GM12864 (cell line): Measurements from ENCODE around the gene TCP1.
"Not testable (repeated sequence)": the region's sequence is repeated elsewhere in the genome, so short reads cannot be mapped to it uniquely, and the experiment has no call there.

Experiments used
- DNase-seq: peaks from one replicate; pipeline ENCODE4 v3.0.0-alpha.2; 2011; ENCODE audit warnings: low read depth
- H3K4me3 ChIP-seq: 2 replicates; pipeline ENCODE4 v1.5.1; 2011; ENCODE audit warnings: mild to moderate bottlenecking, low read depth, low read length, control low read depth
- TF ChIP-seq, protein P1 (sequence below): IDR thresholded peaks from 2 replicates; pipeline ENCODE4 v1.5.1; 2011; ENCODE audit warnings: low read depth, mild to moderate bottlenecking, moderate library complexity, low read length, control low read depth, inconsistent platforms; ENCODE audit errors: missing control alignments

TCP1 gene

DNA sequence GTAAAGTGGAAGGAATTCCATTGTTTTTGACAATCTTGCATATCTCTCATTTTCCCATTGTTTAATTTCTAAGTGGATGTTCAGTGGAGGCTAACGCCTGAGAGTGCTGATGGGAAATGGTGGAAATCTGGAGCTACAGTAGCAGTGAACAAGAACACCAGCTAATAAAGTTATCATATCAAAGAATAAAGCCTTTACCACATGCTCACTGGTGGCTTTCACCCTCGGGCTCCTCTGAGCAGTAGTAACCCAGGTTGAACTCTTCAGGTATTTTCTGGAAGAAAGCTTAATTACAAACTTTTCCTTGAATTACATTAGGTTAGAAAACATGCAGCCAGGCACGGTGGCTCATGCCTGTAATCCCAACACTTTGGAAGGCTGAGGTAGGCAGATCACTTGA lies 38.0 kb downstream of the TCP1 start:
- TF ChIP-seq, protein P1, sequence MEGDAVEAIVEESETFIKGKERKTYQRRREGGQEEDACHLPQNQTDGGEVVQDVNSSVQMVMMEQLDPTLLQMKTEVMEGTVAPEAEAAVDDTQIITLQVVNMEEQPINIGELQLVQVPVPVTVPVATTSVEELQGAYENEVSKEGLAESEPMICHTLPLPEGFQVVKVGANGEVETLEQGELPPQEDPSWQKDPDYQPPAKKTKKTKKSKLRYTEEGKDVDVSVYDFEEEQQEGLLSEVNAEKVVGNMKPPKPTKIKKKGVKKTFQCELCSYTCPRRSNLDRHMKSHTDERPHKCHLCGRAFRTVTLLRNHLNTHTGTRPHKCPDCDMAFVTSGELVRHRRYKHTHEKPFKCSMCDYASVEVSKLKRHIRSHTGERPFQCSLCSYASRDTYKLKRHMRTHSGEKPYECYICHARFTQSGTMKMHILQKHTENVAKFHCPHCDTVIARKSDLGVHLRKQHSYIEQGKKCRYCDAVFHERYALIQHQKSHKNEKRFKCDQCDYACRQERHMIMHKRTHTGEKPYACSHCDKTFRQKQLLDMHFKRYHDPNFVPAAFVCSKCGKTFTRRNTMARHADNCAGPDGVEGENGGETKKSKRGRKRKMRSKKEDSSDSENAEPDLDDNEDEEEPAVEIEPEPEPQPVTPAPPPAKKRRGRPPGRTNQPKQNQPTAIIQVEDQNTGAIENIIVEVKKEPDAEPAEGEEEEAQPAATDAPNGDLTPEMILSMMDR: no peak
- DNase-seq: no peak
- no peak overlapping the region for H3K4me3 ChIP-seq

DNA sequence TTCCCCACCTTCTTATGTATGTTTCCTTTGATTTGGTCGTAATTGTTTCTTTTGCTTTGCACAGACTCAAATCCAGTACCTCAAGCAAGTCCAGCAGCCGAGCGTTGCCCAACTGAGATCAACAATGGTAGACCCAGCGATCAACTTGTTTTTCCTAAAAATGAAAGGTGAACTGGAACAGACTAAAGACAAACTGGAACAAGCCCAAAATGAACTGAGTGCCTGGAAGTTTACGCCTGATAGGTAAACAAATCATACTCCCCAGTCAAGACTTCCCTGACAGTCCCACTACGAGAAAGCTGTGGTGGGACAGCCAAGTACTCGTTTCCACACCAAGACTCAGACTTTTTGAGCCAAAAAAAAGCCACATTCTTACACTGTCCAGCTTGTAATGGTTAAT lies 41.3 kb downstream of the TCP1 start:
- not testable (repeated sequence) for DNase-seq, H3K4me3 ChIP-seq

DNA sequence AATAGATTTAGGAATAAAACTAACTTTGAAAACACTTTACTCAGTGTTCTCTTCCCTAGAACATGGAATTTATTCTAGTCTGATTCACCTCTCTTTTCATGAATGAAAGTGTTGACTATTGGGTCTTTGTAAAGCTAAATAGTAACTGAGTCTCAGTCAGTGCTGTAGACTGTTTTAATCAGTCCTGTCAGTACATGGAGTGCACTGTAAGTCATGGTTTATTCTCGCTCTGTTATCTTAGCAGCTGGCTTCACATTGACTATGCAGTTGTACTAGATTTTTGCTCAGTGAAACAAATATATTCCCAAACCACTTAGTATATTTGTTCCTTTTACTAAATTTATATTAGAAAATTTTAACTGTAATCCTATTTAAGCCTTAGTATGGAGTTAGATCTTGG lies 42.6 kb downstream of the TCP1 start:
- DNase-seq: no peak
- TF ChIP-seq, protein P1: no peak
- no peak overlapping the region for H3K4me3 ChIP-seq

DNA sequence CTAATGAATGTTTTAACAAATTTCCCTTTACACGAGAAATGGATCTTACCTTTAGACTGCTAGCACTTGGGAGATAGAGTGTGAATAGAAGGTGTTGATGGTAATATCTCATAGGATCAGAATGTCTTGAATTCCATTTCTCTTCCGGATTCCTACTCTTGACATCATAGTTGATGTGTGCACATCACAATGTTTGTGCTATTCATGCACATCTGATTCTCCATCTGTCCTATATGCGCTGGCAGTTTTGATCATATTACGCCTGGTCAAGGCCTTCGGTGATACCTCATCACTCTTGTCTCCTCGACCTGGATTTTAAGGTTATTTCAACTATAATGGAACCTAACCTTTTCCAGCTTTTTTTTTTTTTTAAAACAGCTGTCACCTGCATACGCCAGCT lies 44.3 kb downstream of the TCP1 start:
- TF ChIP-seq, protein P1: no peak
- H3K4me3 ChIP-seq: no peak overlapping the region
- no peak for DNase-seq

DNA sequence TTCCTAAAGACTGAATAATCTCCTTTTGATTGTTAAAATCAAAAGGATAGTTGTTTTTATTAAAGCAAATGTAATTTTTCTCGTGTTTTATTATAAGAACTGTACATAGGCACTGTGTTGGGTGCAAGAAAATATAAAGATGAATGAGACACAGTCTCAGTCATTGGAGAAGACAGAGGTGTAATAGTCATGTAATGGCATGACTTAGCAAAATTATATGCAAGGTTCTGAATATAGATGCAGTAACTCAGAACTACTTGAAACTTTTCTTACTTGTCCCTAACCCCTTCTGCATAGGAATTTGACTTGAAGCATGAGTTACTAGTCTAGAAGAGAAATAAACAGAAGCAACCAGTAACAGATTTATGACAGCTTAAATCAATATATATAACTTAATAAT lies 47.2 kb downstream of the TCP1 start:
- H3K4me3 ChIP-seq: no peak overlapping the region
- DNase-seq: no peak
- TF ChIP-seq, protein P1: no peak

DNA sequence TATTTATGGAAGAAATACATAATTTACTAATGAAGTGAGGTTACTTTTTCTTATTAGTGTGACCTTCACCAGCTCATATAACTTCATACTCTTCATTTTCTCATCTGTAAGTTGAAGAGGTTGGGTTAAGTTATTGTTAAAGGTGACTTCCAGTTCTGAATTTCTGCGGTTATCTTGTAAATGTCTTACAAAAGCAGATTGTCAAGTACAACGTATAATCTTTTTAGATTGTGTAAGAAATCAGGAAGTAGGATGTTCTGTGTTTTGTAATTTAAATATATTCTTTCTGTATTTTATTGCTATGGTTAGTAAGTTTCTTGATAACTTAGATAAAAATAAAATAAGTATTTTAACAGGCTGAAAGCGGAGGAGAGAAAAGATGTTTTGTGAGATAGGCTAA lies 50.1 kb downstream of the TCP1 start:
- no peak for DNase-seq
- H3K4me3 ChIP-seq: no peak overlapping the region
- TF ChIP-seq, protein P1: no peak

DNA sequence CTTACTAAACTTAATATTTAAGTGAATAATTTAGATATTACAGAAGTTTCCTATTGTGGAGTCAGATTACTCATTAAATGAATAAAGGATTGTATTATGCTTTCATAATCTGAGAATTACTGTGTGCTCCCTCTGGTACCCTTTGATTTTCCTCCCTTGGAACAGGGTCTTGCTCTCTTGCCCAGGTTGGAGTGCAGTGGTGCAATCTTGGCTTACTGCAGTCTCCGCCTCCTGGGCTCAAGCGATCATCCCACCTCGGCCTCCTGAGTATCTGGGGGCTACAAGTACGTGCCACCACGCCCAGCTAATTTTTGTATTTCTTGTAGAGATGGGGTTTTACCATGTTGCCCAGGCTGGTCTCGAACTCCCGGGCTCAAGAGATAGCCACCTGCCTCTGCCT lies 52.5 kb downstream of the TCP1 start:
- no peak for DNase-seq
- no peak overlapping the region for H3K4me3 ChIP-seq
- TF ChIP-seq, protein P1: no peak

DNA sequence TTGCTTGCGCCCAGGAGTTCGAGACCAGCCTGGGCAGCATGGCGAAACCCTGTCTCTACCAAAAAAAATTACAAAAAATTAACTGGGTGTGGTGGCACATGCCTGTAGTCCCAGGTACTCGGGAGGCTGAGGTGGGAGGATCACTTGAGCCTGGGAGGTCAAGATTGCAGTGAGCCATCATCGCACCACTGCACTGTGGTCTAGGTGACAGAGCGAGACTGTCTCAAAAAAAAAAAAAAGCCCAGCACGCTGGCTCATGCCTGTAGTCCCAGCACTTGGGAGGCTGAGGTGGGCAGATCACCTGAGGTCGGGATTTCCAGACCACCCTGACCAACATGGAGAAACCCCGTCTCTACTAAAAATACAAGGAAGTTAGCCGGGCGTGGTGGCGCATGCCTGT lies 56.0 kb downstream of the TCP1 start:
- not testable (repeated sequence) for DNase-seq, H3K4me3 ChIP-seq

DNA sequence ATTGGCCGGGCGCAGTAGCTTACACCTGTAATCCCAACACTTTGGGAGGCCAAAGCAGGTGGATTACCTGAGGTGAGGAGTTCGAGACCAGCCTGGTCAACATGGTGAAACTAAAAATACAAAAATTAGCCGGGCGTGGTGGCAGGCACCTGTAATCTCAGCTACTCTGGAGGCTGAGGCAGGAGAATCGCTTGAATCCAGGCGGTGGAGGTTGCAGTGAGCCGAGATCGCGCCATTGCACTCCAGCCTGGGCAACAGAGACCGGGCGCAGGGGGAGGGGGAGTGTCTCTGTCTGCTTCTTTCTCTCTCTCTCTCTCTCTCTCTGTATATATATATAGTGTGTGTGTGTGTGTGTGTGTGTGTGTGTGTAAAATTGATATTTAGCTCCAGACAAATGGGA lies 56.9 kb downstream of the TCP1 start:
- H3K4me3 ChIP-seq, DNase-seq: not testable (repeated sequence)
